NCI-H748 treated with DMSO at 0.1 percent for 48 hours (cell line): ENCODE results near the gene WDR20.
"Not testable (repeated sequence)": the region's sequence is repeated elsewhere in the genome, so short reads cannot be mapped to it uniquely, and the experiment has no call there.

Experiments used
- DNase-seq: peaks from one replicate; lab custom pipeline; 2025; lab: John Stamatoyannopoulos, UW

WDR20 gene

DNA sequence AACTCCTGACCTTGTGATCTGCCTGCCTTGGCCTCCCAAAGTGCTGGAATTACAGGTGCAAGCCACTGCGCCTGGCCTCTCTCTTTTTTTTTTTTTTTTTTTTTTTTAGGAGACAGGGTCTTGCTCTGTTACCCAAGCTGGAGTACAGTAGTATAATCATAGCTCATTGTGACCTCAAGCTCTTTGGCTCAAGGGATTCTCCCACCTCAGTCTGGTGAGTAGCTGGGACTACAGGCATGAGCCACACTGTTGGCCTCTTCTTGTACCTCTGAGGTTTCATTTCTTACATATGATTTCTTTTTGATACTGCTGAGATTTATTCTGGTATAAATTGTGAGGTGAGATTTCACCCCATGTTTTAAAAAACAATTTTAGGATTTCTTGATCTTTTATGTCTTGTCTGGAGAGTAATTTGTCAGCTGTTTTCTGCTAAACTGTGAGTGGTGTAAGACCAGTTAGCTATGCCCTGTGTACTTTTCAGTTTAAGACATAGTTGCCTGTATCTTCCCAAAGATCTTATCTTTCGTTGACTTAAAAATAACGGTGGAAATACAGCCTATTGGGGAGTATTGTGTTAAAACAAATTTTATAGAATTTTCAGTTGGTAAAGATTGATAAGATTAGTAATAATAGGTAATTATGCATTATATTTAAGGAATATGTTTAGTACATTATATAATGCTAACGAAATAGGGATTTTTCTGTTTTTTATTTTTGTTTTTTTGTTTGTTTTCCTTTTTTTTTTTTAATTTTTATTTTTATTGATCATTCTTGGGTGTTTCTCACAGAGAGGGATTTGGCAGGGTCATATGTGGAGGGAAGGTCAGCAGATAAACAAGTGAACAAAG lies 31.7 kb downstream of the WDR20 start:
- no peak for DNase-seq

GRCh38 chr14:102172021-102172272 lies 32.2 kb downstream of the WDR20 start:
- DNase-seq, result not testable (repeated sequence)

DNA sequence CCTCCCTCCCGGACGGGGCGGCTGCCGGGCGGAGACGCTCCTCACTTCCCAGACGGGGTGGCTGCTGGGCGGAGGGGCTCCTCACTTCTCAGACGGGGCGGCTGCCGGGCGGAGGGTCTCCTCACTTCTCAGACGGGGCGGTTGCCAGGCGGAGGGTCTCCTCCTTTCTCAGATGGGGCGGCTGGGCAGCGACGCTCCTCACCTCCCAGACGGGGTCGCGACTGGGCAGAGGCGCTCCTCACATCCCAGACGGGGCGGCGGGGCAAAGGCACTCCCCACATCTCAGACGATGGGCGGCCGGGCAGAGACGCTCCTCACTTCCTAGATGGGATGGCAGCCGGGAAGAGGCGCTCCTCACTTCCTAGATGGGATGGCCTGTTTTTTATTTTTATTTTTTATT lies 33.0 kb downstream of the WDR20 start:
- DNase-seq, result not testable (repeated sequence)

DNA sequence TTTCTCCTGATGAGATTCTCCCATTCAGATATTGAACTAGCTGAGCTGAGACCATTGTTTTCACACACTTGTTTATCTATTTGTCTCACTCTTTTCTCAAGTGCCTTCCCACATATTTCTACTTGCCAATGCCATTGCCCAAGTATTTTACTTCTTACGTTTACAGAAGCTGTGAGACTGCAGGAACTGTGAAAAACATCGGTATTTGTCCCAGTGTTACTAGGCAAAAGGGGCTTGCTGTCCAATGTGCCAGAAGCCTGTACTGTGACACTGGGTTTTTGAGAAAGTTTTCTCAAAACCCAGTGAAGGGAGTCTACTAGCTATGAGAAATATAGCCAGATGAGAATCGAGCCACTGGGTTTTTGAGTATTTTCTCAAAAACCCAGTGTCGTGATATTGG lies 37.5 kb downstream of the WDR20 start:
- no peak for DNase-seq

- no peak for DNase-seq
Measured at GRCh38 chr14:102178806-102179205, 39.1 kb downstream of the WDR20 start.

DNA sequence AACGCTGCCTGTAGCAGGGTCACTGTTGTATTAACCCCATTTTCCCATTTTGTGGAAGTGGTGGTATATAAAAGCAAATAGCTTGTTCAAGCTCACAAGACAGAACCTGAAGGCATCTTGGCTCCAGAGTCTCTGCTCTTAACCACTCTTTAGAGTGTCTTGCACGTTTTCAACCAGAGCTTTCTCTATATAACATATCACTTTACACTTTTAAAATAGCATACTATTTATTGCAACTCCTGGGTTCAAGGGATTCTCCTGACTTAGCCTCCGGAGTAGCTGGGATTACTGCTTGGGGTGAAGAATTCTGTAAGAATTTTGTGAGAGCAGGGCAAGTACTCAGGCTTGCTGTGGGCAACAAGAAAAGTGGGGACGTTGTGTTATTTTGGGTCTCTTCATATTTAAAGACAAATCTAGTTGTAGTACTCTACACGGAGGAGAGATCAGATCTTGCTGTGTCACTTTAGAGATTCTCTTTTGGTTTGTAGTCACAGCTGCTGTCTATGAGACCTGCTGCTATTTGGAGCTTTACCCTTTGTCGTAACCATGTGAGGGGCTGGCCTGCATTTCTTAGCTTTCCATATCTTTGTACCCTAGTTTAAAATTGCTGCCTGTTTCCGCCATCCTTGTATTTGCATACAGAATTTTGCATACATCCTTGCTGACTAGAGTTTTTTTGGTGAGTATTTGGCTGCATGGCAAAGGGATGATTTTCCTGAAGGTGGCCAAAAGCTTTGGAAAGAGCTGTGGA lies 40.7 kb downstream of the WDR20 start:
- no peak for DNase-seq

- DNase-seq, result no peak
Measured at GRCh38 chr14:102181187-102181586, 41.5 kb downstream of the WDR20 start.

- no peak for DNase-seq
Measured at GRCh38 chr14:102182190-102182589, 42.5 kb downstream of the WDR20 start.

DNA sequence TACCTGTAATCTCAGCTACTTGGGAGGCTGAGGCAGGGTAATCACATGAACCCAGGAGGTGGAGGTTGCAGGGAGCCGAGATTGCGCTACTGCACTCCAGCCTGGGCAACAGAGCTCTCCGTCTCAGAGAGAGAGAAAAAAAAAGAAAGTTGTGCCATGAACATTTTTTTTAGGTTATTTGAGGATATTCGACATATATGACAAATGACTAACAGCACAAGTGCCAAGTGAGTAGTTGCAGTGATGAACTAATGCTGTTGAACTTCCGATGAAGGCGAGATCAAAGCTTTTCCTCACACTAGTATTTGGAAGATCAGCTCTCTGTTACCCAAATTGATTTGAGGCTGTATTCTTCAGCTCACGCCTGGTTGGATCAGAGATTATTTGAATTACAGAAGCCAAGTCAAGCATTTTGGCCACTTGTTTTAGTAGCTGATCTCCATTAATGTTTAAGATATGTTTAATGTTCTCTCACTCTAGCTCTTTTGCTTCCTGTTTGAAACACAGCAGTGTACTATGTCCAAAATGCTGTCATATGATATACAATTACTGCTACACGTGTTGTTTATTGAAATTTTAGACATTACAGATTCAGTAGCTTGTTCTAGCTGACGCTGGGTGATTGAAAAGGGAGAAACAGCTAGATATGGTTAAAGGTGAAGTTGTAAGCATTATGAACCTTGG lies 43.4 kb downstream of the WDR20 start:
- DNase-seq, result no peak

GRCh38 chr14:102183886-102184285 lies 44.2 kb downstream of the WDR20 start:
- DNase-seq, result no peak

DNA sequence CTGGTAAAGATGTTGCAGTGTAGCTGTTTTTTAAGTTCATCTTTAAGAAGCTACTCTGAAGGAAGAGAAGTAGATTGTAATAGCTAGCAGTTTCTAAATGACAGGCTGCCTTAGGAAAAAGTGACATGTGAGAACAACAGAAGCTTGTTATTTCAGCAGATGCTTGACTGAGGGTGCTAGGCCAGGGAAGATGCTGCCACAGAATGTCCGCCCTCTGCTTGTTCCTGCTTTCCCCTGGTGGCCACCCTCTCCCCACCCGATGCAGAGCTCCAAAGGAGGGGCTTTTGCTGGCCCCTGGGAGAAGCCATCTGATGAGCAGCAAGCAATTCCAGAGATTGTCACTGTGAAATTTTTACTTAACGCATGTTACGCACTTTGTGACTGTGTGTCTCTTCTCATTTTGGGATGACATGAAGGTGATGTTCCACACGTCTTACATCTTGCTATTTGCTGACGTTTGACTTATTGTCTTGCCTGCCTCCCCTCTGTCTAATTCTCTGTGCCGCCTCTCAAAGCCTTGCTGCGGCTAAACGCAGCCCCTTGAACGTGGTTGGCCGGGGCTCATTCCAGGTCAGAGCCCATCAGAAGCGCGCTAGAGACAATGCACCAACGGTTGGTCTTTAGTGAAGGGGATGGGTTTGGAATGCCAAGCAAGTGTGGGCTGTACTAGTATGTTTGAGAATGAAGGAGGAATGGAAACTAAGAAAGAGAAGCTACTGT lies 44.8 kb downstream of the WDR20 start:
- DNase-seq, result no peak

GRCh38 chr14:102185360-102185759 lies 45.7 kb downstream of the WDR20 start:
- peak; percentile 88 for DNase-seq

GRCh38 chr14:102187044-102187443 lies 47.3 kb downstream of the WDR20 start:
- DNase-seq, result no peak

GRCh38 chr14:102187568-102188001 lies 47.9 kb downstream of the WDR20 start:
- no peak for DNase-seq

- DNase-seq, result no peak
Measured at GRCh38 chr14:102188187-102188586, 48.5 kb downstream of the WDR20 start.

GRCh38 chr14:102189874-102190273 lies 50.2 kb downstream of the WDR20 start:
- no peak for DNase-seq

GRCh38 chr14:102192840-102193502 lies 53.3 kb downstream of the WDR20 start:
- DNase-seq, result no peak

GRCh38 chr14:102194856-102195255 lies 55.2 kb downstream of the WDR20 start:
- no peak for DNase-seq

GRCh38 chr14:102195446-102195845 lies 55.7 kb downstream of the WDR20 start:
- DNase-seq, result no peak

- no peak for DNase-seq
Measured at GRCh38 chr14:102196039-102196901, 56.6 kb downstream of the WDR20 start.

GRCh38 chr14:102196902-102197230 lies 57.2 kb downstream of the WDR20 start:
- no peak for DNase-seq
